NB4 (cell line): Measurements from ENCODE around the gene PLEKHM2.

ENCODE experiments used
- DNase-seq: peaks from one replicate; pipeline ENCODE4 v3.0.0; 2010; ENCODE audit warnings: low read depth
- H3K4me3 ChIP-seq: one replicate; pipeline ENCODE4 v1.5.1; 2011; ENCODE audit warnings: mild to moderate bottlenecking, low read depth, low read length, moderate library complexity
- MAX ChIP-seq: IDR thresholded peaks from 2 replicates; pipeline ENCODE4 v1.6.1; 2011; ENCODE audit warnings: low read depth, low read length
- MYC ChIP-seq: IDR thresholded peaks from 2 replicates; pipeline ENCODE4 v1.6.1; 2011; ENCODE audit warnings: low read depth, low read length
- POLR2A ChIP-seq: IDR thresholded peaks from 2 replicates; pipeline ENCODE4 v1.6.1; 2011; ENCODE audit warnings: mild to moderate bottlenecking; ENCODE audit not compliant: insufficient read length; ENCODE audit errors: extremely low read depth
- TF ChIP-seq, protein P1 (sequence below): IDR thresholded peaks from one replicate; pipeline ENCODE4 v1.5.1; 2012; ENCODE audit warnings: low read depth, low read length

The PLEKHM2 gene

DNA sequence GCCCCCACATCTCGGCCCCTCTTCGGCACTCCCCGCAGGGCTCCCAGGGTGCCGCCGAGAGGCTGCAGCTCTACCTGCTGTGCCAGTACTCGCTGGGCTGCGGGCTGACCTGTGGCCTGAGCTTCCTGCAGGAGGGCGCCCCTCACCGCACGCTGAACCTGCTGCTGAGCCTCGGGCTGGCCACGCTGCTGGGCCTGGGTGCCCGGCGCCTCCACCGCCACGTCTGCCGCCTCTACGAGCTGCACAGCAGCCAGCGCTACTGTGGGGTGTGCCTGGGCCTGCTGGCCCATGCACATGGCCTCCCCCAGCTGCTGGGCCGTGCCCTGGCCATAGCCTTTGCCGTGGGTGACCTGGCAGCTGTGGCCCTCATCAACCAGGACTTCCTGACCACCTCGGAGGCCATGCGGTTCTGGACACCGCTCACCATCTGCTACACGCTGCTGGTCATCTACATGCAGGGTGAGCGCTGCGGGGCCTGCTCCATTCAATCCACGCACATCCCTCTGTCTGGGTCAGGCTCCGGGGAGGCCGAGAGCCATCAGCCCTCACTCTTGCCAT is 60.1 kb downstream of the PLEKHM2 start:
- no peak for DNase-seq
- TF ChIP-seq, protein P1, sequence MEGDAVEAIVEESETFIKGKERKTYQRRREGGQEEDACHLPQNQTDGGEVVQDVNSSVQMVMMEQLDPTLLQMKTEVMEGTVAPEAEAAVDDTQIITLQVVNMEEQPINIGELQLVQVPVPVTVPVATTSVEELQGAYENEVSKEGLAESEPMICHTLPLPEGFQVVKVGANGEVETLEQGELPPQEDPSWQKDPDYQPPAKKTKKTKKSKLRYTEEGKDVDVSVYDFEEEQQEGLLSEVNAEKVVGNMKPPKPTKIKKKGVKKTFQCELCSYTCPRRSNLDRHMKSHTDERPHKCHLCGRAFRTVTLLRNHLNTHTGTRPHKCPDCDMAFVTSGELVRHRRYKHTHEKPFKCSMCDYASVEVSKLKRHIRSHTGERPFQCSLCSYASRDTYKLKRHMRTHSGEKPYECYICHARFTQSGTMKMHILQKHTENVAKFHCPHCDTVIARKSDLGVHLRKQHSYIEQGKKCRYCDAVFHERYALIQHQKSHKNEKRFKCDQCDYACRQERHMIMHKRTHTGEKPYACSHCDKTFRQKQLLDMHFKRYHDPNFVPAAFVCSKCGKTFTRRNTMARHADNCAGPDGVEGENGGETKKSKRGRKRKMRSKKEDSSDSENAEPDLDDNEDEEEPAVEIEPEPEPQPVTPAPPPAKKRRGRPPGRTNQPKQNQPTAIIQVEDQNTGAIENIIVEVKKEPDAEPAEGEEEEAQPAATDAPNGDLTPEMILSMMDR = no peak
- TF ChIP-seq POLR2A = no peak
- no peak for TF ChIP-seq MAX
- no peak for TF ChIP-seq MYC
- H3K4me3 ChIP-seq = no peak overlapping the region

- H3K4me3 ChIP-seq = no peak overlapping the region
- TF ChIP-seq, protein P1 = no peak
- DNase-seq = no peak
Measured at GRCh38 chr1:15747378-15747777, 63.3 kb downstream of the PLEKHM2 start.

- no peak overlapping the region for H3K4me3 ChIP-seq
- no peak for DNase-seq
- no peak for TF ChIP-seq MYC
- TF ChIP-seq, protein P1 = no peak
- TF ChIP-seq MAX = no peak
- no peak for TF ChIP-seq POLR2A
Measured at GRCh38 chr1:15748264-15748663, 64.1 kb downstream of the PLEKHM2 start.

DNA sequence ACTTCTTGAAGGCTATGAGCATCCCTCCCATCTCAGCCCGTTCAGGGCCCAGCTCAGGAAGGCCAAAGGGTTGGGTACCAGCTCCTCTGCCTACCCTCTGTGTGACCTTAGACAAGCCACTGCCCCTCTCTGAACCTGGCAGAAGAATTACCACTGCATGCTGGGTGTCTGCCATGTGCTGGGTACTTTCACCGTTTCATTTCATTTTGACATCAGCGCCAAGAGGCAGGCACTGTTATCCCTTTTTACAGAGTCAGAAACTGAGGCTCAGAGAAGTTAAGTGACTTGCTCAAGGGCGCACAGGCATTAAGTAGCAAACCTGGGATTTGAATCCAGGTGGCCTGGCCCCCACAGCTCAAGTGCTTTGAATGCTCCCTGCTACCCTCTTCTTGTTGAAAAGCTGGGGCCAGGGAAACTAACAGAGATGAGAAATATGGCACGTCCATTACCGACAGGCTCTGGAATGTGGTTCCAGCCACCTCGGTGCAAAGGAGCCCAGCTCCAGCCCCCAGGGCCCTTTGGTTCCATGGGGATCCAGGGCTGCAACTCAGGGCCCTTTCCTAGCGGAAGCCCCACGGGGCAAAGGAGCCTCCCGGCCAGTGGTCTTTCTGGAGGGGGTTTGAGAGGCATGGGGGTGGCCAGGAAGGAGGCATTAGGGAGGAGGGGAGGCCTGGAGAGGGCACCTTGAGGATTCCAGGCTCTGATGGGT is 64.7 kb downstream of the PLEKHM2 start:
- DNase-seq = no peak
- no peak for TF ChIP-seq MAX
- TF ChIP-seq POLR2A = no peak
- TF ChIP-seq MYC = no peak
- TF ChIP-seq, protein P1 = no peak
- no peak overlapping the region for H3K4me3 ChIP-seq

- H3K4me3 ChIP-seq = no peak overlapping the region
- TF ChIP-seq, protein P1 = no peak
- TF ChIP-seq MYC = no peak
- TF ChIP-seq POLR2A = no peak
- TF ChIP-seq MAX = no peak
- no peak for DNase-seq
Measured at GRCh38 chr1:15749399-15750291, 65.5 kb downstream of the PLEKHM2 start.
